ENCODE data around the gene FLT3LG.

FLT3LG gene

GRCh38 chr19:49528211-49528771 lies 54.3 kb downstream of the FLT3LG start:
- TF ChIP-seq SIN3A (IDR thresholded peaks at IDR 0.05; ENCODE audit: borderline replicate concordance, insufficient read depth, low read length), result no peak

DNA sequence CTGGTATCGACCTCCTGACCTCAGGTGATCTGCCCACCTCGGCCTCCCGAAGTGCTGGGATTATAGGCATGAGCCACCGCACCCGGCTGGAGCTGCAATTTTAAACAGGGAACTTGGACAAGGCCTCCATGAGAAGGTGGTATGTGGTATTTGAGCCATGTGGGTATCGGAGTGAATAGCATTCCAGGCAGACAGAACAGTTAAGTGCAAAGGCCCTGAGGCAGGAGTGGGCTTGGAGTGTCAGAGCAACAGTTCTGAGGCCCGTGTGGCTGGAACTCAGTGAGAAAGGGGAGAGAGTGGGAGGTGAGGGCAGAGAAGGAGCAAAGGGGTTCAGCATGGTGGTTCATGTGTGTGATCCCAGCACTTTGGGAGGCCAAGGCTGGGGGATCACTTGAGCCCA lies 56.7 kb downstream of the FLT3LG start:
- no peak for TF ChIP-seq FOXP2 (optimal IDR thresholded peaks at IDR 0.05; ENCODE audit: borderline replicate concordance, extremely low read depth, extremely low read length, insufficient read depth)
- no peak for TF ChIP-seq TAF1 (IDR thresholded peaks at IDR 0.05; ENCODE audit: borderline replicate concordance, insufficient read depth, low read length)
- TF ChIP-seq, protein P1, sequence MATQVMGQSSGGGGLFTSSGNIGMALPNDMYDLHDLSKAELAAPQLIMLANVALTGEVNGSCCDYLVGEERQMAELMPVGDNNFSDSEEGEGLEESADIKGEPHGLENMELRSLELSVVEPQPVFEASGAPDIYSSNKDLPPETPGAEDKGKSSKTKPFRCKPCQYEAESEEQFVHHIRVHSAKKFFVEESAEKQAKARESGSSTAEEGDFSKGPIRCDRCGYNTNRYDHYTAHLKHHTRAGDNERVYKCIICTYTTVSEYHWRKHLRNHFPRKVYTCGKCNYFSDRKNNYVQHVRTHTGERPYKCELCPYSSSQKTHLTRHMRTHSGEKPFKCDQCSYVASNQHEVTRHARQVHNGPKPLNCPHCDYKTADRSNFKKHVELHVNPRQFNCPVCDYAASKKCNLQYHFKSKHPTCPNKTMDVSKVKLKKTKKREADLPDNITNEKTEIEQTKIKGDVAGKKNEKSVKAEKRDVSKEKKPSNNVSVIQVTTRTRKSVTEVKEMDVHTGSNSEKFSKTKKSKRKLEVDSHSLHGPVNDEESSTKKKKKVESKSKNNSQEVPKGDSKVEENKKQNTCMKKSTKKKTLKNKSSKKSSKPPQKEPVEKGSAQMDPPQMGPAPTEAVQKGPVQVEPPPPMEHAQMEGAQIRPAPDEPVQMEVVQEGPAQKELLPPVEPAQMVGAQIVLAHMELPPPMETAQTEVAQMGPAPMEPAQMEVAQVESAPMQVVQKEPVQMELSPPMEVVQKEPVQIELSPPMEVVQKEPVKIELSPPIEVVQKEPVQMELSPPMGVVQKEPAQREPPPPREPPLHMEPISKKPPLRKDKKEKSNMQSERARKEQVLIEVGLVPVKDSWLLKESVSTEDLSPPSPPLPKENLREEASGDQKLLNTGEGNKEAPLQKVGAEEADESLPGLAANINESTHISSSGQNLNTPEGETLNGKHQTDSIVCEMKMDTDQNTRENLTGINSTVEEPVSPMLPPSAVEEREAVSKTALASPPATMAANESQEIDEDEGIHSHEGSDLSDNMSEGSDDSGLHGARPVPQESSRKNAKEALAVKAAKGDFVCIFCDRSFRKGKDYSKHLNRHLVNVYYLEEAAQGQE (IDR thresholded peaks at IDR 0.05; ENCODE audit: insufficient read depth in 1 of 2, low read depth in 2 of 2, low read length in 2 of 2), result no peak
- no peak for TF ChIP-seq POLR2AphosphoS5 (IDR thresholded peaks at IDR 0.05; ENCODE audit: low read depth, low read length)
- TF ChIP-seq SIN3A (IDR thresholded peaks at IDR 0.05; ENCODE audit: borderline replicate concordance, insufficient read depth, low read length), result no peak

GRCh38 chr19:49533551-49534488 lies 59.8 kb downstream of the FLT3LG start:
- TF ChIP-seq, protein P1 (IDR thresholded peaks at IDR 0.05; ENCODE audit: insufficient read depth in 1 of 2, low read depth in 2 of 2, low read length in 2 of 2), result no peak
- TF ChIP-seq FOXP2 (optimal IDR thresholded peaks at IDR 0.05; ENCODE audit: borderline replicate concordance, extremely low read depth, extremely low read length, insufficient read depth), result peak; percentile 19

- TF ChIP-seq FOXP2 (optimal IDR thresholded peaks at IDR 0.05; ENCODE audit: borderline replicate concordance, extremely low read depth, extremely low read length, insufficient read depth) (no peak), SIN3A (IDR thresholded peaks at IDR 0.05; ENCODE audit: borderline replicate concordance, insufficient read depth, low read length) (no peak), POLR2AphosphoS5 (IDR thresholded peaks at IDR 0.05; ENCODE audit: low read depth, low read length) (no peak), TAF1 (IDR thresholded peaks at IDR 0.05; ENCODE audit: borderline replicate concordance, insufficient read depth, low read length) (no peak)
- TF ChIP-seq, protein P1 (IDR thresholded peaks at IDR 0.05; ENCODE audit: insufficient read depth in 1 of 2, low read depth in 2 of 2, low read length in 2 of 2), result no peak
Observed at GRCh38 chr19:49534632-49535385, 60.8 kb downstream of the FLT3LG start.
